ENCODE data around the gene CHMP4A. TPM values are rescaled to one million over a fixed set of nuclear protein-coding genes. Genes with fewer than 3 reads are reported as not detected.

The CHMP4A gene
- total and polyA plus RNA-seq, 2 of the 13 experiments (the other 11 are each of a cell fraction or from before 2014, with no cell fraction given), result 83.6 to 113 TPM

DNA sequence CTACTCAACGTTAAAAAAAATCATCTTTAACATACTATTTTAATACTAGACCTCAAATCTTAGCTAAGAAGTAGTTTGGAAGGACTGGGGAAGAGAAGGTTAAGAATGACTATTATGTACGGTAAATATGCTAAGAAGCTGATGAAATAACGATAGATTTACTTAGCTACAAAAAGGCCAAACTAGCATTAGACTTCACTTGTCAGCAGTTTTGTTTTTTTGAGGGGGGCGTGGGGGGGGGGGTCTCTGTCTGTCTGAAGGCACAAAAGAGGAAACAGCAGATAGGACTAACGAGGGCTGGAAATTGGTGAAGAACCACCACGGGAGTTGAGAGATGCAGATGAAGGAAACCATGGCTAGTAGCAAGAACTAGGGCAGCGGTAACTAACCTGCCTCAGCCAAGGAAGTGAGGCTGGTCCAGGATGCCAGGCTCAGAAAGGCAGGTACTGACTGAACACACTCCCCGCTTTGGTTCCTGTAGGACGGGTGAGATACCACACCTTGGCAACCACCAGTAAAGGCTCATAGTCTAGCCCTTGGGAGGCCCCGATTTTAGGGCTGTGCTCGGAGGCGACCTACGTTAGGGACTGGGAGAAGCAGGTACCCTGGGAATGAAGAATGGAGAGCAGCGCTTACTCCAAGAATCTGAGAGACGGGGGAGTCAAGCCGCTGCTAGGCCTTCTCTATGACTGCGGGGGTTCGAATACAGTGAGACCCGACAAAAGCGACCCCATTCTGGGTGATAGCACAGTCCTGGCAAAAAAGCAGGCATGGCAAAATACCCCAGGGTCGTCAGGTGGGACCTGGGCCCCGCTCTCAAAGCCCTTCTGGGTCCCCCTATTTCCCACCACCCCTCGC is 18.2 kb upstream of the CHMP4A start (continued):
- TF ChIP-seq, protein P1, sequence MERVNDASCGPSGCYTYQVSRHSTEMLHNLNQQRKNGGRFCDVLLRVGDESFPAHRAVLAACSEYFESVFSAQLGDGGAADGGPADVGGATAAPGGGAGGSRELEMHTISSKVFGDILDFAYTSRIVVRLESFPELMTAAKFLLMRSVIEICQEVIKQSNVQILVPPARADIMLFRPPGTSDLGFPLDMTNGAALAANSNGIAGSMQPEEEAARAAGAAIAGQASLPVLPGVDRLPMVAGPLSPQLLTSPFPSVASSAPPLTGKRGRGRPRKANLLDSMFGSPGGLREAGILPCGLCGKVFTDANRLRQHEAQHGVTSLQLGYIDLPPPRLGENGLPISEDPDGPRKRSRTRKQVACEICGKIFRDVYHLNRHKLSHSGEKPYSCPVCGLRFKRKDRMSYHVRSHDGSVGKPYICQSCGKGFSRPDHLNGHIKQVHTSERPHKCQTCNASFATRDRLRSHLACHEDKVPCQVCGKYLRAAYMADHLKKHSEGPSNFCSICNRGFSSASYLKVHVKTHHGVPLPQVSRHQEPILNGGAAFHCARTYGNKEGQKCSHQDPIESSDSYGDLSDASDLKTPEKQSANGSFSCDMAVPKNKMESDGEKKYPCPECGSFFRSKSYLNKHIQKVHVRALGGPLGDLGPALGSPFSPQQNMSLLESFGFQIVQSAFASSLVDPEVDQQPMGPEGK (CRISPR knock-in tag; IDR thresholded peaks at IDR 0.05), result no peak
- TF ChIP-seq ZNF615 (CRISPR knock-in tag; IDR thresholded peaks at IDR 0.05; ENCODE audit: borderline replicate concordance), result peak; percentile 95; the same call in 1 of the 2 replicates
- TF ChIP-seq ESRRA (CRISPR knock-in tag; IDR thresholded peaks at IDR 0.05; ENCODE audit: low read depth), result no peak
- TF ChIP-seq, protein P2, sequence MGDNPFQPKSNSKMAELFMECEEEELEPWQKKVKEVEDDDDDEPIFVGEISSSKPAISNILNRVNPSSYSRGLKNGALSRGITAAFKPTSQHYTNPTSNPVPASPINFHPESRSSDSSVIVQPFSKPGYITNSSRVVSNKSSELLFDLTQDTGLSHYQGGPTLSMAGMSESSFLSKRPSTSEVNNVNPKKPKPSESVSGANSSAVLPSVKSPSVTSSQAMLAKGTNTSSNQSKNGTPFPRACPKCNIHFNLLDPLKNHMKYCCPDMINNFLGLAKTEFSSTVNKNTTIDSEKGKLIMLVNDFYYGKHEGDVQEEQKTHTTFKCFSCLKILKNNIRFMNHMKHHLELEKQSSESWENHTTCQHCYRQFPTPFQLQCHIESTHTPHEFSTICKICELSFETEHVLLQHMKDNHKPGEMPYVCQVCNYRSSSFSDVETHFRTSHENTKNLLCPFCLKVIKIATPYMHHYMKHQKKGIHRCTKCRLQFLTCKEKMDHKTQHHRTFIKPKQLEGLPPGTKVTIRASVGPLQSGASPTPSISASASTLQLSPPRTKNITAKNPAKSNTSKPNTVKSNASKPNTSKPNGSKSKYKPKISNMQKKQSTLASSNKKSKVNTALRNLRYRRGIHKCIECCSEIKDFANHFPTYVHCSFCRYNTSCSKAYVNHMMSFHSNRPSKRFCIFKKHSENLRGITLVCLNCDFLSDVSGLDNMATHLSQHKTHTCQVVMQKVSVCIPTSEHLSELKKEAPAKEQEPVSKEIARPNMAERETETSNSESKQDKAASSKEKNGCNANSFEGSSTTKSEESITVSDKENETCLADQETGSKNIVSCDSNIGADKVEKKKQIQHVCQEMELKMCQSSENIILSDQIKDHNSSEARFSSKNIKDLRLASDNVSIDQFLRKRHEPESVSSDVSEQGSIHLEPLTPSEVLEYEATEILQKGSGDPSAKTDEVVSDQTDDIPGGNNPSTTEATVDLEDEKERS (CRISPR knock-in tag; IDR thresholded peaks at IDR 0.05), result no peak; the same call in 1 of the 2 replicates
- TF ChIP-seq NFRKB (IDR thresholded peaks at IDR 0.05), result no peak
- TF ChIP-seq, protein P3, sequence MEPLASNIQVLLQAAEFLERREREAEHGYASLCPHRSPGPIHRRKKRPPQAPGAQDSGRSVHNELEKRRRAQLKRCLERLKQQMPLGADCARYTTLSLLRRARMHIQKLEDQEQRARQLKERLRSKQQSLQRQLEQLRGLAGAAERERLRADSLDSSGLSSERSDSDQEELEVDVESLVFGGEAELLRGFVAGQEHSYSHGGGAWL (CRISPR knock-in tag; IDR thresholded peaks at IDR 0.05), result peak; percentile 28; the same call in 1 of the 2 replicates
- no peak for TF ChIP-seq MBNL3 (CRISPR knock-in tag; conservative IDR thresholded peaks at IDR 0.05)
- TF ChIP-seq PAX8 (CRISPR knock-in tag; IDR thresholded peaks at IDR 0.05; ENCODE audit: borderline replicate concordance), result peak; percentile 61; the same call in 1 of the 2 replicates
- TF ChIP-seq CBX5 (CRISPR knock-in tag; IDR thresholded peaks at IDR 0.05; ENCODE audit: borderline replicate concordance), result no peak; the same call in 1 of the 2 replicates
- no peak for TF ChIP-seq CCDC6 (CRISPR knock-in tag; IDR thresholded peaks at IDR 0.05)
- peak; percentile 9; the same call in 1 of the 2 replicates for TF ChIP-seq ZKSCAN1 (IDR thresholded peaks at IDR 0.05; ENCODE audit: low read length)
- TF ChIP-seq SNAPC5 (CRISPR knock-in tag; IDR thresholded peaks at IDR 0.05; ENCODE audit: borderline replicate concordance), result no peak; the same call in 1 of the 2 replicates
- no peak for TF ChIP-seq ZNF101 (CRISPR knock-in tag; IDR thresholded peaks at IDR 0.05; ENCODE audit: borderline replicate concordance, low read depth)
- TF ChIP-seq GTF3A (CRISPR knock-in tag; conservative IDR thresholded peaks at IDR 0.05), result 0 out of 2 replicates have a peak, but pooled peaks have one; percentile 94
- no peak for TF ChIP-seq RERE (CRISPR knock-in tag; IDR thresholded peaks at IDR 0.05; ENCODE audit: low read depth)
- TF ChIP-seq PAF1 (CRISPR knock-in tag; IDR thresholded peaks at IDR 0.05), result no peak
- TF ChIP-seq ZNF546 (CRISPR knock-in tag; conservative IDR thresholded peaks at IDR 0.05), result peak; percentile 67; the same call in 1 of the 2 replicates

Data from HepG2 (cell line).